ENCODE results near the gene EPHB1.

Gene EPHB1

DNA sequence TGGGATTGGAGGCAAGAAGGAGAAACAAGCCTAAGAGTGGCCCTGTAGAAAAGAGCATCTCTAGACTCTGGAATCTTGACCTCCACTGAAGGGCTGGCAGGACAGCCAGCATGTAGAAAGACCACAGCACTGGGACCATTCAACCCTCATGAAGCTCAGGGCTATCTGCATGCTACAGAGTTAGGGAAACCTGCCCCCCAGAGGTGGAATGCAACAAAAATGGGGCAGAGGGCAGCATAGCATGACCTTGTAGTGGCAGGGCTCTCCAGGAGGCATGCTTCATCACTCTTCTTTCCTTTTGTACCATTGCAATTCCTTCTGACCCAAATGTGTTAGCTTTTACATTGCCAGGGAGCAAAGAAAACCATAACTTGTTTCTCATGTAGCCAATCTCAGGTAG lies 445.4 kb downstream of the EPHB1 start:
- no peak overlapping the region for H3K27ac ChIP-seq

DNA sequence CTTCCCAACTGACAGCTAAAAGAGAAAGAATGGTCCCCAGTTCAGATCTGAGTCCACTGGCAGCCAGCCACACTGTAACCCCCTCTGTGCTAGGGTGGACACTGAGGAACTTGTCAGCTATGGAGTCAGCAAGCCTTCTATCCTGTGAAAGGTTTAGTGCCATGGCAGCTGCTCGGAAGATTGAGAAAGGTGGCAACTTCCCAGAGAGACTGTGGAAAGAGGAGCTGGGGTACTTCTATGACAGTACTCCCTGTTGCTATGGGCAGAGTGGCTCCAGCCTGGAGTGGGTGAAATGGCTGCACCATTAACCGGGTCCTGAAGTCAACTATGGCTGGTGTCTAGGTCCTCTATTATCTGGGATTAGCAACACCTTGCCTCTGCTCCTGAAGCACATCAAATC lies 447.2 kb downstream of the EPHB1 start:
- Histone ChIP-seq H3K27ac (no peak overlapping the region), H3K4me3 (no peak overlapping the region)

More for the DNA sequence above, 445.4 kb downstream of the EPHB1 start:
- no peak overlapping the region for H3K4me3 ChIP-seq

DNA sequence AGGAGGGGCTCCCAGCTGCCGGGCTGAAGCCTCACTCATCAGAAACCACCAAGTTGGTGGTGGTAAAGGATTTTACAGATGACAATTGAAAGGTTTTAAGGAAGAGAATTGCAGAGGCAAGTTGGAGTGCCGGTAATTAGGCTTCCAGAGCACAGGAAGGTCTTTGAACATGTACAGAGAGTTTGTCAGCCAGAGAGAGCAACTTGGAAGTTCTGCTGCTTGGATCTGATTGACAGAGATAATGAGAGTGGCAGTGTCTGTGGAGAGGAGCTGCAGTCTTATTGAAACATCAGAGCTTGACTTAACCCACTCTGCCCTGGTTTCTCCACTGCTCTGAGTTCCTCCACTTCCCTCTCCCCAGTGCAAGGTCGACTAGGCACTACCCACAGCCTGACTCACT lies 448.6 kb downstream of the EPHB1 start:
- Histone ChIP-seq H3K4me3 (no peak overlapping the region), H3K27ac (no peak overlapping the region)

DNA sequence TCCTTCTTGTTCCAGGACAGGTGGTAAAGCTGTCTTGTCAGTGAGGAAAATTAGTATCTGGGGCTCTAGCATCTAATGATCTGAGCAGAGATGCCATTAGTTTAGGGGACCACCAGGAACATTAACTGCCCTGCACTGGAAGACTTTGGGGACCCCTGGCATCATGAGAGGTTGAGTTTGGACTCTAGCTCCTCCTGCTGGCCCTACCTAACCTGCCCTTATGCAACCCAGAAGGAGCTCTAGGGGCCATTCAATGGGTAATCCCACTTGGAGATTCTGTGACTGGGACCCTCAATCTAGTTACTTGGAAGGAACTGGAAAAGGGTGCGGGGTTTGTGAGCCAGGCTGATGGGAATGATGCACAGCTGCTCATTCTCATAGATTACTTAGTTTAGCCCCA lies 451.0 kb downstream of the EPHB1 start:
- Histone ChIP-seq H3K27ac (no peak overlapping the region), H3K4me3 (no peak overlapping the region)

DNA sequence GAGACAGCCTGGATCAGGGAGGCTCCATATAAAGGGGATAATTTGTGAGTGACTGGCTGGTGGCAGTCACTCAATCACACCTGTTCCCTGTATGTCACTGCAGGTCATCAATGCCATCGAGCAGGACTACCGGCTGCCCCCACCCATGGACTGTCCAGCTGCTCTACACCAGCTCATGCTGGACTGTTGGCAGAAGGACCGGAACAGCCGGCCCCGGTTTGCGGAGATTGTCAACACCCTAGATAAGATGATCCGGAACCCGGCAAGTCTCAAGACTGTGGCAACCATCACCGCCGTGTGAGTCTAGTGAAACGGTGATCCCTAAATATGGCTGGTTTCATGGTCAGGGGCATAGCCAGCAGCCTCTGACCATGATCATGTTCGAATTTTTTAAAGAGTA lies 453.2 kb downstream of the EPHB1 start:
- Histone ChIP-seq H3K4me3 (no peak overlapping the region), H3K27ac (no peak overlapping the region)

DNA sequence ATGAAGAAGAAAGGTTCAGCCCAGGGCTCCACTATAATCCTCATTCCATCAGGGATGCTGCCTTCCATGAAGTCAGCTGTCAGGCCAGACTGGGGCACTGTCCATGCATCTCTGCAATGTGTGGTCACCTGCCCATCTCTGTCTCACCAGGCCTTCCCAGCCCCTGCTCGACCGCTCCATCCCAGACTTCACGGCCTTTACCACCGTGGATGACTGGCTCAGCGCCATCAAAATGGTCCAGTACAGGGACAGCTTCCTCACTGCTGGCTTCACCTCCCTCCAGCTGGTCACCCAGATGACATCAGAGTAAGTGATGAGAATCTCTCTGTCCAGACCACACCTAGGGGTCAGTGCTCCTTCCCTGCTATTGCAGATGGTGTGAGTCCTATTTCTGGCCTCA lies 454.1 kb downstream of the EPHB1 start:
- no peak overlapping the region for H3K27ac ChIP-seq
- H3K4me3 ChIP-seq: no peak overlapping the region

DNA sequence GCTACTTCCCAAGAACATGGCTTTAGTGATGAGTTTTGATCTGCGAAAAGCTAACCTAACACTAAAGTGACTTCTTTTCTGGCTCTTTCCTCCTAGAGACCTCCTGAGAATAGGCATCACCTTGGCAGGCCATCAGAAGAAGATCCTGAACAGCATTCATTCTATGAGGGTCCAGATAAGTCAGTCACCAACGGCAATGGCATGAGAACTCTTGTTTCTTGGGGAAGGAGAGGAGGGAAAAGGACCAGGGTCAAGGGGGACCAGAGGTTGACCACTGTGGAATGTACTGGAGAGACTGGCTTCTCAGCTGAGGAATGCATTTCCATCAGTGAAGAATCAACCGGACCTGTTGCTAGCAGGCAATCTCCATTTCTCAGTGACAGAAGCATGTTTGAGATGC lies 463.9 kb downstream of the EPHB1 start:
- no peak overlapping the region for H3K27ac ChIP-seq
- no peak overlapping the region for H3K4me3 ChIP-seq

DNA sequence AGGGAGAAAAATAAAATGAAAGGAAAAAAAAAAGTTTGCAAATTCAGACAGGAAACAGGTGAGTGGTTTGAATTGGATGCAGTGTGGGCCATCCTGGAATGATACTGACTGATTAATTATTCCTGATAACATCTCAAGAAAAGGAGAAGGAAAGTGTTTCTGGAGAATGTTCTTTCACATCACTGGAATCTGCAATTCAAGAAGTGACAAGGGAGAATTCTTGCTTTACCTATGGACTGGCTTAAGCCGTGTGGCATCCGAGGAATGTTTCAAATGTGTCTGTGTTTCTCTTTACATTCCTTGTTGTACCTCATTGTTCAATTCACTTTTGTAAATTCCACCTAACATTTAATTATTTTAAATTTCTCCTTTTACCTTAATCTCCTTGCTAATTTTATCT lies 465.0 kb downstream of the EPHB1 start:
- no peak overlapping the region for H3K4me3 ChIP-seq

DNA sequence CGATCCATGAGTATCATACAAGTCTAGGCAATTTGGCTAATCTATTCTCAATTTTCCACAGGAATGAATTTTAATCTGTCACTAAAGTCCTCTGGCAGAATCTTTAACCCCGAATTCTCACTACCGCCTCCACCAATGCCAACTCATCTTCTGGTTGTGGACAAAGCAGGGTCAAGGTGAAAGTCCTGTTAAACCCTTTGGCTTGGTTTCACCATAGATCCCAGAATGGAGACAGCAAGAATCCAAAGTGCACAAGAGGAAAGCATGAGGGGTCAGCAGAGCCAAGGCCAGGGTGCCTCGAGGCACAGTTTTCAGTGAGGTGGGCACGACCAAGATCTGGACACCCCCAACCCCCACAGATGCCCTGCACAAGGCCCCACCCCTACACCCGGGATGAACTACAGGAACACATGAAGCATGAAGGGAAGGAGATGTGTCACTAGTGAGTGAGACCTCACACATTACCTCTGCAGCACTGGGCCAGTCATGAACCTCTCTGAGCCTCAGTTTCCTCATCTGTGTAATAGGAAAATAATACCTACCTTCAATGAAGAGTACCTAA lies 466.2 kb downstream of the EPHB1 start:
- no peak overlapping the region for H3K27ac ChIP-seq

More for the DNA sequence above, 465.0 kb downstream of the EPHB1 start:
- no peak overlapping the region for H3K27ac ChIP-seq

DNA sequence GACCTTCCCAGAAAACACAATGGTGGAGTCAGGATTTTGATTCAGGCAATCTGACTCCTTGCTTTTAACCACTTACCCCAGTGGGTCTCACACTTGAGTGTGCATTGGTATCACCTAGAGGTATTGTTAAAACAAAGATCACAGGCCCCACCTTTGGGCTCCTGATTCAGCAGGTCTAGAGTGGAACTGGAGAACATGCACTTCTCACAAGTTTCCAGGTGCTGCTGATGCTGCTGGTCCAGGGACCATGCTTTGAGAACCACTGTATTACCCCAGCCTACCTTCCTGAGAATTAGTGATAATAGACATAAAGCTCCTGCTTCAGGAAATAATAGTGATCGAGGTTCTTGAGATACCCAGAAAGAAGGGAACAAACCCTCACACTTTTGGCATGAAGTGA lies 466.9 kb downstream of the EPHB1 start:
- Histone ChIP-seq H3K4me3 (no peak overlapping the region), H3K27ac (no peak overlapping the region)

More for the DNA sequence above, 466.2 kb downstream of the EPHB1 start:
- no peak overlapping the region for H3K4me3 ChIP-seq

DNA sequence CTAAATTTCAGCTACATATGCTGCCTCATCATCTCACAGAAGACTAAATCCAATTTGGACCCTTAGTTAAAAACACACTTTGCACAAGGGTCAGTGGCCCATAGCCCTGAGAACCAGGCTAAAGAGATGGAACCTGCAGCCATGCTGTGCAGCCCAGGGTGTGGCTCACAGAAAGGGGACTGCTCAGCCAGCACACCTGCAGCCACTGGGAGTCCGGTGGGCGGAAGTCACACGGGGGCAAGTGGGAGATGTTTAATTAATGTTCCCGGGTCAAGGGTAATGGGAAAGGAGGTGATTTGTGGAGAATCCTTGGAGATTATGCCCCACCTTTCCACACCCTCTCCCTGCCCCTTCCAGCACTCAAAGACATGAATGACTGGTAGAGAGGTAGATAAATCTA lies 467.4 kb downstream of the EPHB1 start:
- Histone ChIP-seq H3K27ac (no peak overlapping the region), H3K4me3 (no peak overlapping the region)

DNA sequence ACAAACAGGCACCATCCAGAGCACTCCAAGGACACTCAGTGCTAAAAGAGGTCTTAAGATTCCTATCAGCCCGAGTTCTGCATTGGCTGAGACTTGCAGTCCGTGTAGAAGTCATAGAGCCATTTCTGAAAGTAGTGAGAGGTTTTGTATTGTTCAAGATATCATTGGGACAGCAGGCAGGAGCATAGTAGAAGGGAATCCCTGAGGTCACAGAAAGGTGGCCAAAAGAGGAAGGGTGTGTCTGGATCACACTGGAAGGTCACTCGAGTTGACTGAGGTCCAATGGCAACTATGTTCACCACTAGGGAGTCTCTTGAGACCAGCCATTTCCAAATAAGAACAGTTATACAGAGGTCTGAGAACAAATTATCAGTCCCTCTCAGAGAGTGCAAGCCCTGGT lies 468.3 kb downstream of the EPHB1 start:
- Histone ChIP-seq H3K27ac (no peak overlapping the region), H3K4me3 (no peak overlapping the region)

DNA sequence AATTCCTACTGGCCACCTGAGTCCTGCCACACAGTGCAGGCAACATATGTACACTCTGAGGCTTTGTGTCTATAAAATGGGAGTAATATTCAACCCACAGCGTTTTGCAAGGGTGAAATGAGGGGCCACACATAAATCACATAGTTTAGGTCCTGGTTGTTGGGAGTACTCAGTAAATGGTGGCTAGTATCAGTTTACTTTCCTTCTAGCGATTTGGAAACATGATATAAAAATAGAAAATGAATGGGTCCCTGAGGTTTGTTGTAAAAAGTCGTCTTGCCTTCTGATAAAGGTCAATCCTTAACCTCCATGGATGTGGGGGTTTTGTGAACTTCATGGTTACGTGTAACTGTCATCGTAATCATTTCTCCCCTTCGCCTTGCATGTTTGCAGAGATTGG lies 472.4 kb downstream of the EPHB1 start:
- H3K4me3 ChIP-seq: no peak overlapping the region
- H3K27ac ChIP-seq: no peak overlapping the region

DNA sequence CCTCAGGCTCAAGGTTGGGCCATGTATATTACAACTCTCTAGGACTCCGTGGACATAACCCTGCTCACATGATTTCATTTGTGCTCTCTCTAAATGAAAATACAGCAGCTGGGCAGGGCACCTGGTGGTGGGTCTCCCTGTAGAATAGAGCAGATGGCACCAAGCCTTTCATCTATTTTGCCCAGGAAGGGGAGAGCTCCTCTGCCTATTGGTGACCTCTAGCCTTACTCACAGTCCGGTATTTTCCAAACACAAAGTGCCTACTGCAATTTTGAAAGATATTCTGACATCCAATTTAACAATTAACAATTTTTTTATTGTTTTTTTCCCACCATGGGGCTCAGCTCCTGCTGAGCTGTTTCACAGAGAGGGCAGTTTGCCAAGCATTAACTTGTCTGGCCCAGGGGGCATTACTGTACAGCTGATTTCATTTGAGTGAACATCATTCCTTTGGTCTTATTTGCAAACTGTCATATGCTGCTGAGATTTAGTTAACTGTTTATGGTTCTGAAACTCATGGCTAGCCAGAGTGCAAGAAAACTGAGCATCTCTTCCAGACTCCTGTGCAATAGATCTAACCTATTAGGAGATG lies 474.0 kb downstream of the EPHB1 start:
- no peak overlapping the region for H3K27ac ChIP-seq
- no peak overlapping the region for H3K4me3 ChIP-seq

DNA sequence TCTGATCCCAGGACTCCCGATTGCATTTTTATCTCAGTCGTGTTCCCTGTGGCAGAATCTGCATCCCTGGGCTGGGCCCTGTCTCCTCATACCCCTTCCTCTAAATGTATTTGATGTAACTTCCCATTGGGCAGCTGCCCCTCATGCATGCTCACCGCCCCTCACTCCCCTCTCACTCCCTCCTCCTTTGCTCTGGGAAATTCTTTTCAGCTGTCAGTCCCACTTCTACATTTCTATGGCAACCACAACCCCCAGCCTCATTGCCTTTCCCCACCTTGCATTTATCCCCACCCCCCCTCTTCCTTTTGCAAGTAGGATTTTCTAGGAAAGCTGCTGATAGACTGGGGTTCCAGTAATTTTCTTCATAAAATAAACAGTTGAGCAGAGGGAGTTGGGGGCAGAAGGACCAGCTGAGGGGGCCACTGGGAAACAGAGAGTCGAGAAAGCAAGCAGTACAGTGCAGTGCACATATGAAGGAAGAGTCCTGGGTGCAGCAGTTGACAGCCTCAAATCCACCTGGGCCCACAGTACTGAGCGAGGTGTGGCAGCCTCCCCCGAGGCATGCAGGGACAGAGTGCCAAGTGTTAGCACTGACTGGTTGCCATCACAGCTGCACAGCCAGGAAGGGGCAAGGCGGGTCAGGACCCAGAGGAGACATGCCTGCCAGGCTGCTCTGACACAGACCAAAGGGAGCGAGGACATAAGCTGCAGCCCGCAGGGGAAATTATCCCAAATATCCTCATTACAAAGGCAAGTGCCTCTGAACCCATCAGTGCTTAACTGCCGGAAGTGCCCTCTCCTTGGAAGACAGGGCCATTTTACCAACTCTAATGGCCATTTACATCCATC lies 476.3 kb downstream of the EPHB1 start:
- Histone ChIP-seq H3K4me3 (no peak overlapping the region), H3K27ac (no peak overlapping the region)

DNA sequence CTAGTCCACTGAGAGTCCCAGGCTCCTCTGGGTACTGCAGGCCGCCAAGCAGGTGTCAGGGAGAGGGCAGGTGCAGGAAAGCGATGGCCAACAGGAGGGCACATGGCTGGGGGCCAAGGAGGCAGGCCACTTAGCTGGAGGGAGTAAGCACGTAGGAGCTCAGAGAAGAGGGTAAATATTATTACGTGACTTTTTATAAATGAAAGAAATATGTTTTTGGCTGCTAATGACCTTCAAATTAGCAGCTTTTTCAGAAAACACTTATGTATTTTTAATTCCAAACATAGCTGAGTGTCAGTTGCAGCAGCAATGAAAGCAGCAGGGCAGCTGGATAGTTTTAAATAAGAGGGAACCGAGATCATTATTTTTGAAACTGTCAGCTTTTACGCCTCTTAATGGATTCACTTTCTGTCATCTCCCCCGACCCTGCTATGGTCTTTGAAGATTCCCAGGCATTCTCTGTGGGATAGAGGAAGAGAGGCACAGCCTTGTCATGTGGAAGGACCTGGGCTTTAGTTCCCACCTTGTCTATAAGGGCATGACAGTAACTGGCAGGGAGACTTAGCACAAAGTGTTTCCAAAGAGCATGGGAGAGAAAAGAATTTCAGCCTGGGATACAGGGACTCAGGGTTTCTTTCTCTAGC lies 477.1 kb downstream of the EPHB1 start:
- no peak overlapping the region for H3K4me3 ChIP-seq
- no peak overlapping the region for H3K27ac ChIP-seq

DNA sequence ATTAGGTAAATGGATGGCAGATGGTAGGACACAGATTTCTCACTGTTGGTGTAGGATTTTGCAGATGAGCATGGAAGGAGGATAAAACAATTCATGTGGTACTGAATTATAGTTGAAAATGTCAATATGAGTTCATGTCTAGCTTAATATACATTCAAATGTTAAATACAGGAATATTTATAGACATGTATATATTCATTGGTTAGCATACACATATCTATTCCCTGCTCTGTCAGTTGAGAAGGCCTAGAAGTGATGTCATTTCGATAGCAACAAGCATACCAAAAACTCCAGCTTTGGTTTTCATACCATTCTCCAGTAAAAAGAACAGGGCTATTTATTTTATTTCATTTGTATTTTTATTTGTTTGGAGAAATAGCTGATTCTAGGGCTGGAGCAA lies 497.1 kb downstream of the EPHB1 start:
- Histone ChIP-seq H3K27ac (no peak overlapping the region), H3K4me3 (no peak overlapping the region)

DNA sequence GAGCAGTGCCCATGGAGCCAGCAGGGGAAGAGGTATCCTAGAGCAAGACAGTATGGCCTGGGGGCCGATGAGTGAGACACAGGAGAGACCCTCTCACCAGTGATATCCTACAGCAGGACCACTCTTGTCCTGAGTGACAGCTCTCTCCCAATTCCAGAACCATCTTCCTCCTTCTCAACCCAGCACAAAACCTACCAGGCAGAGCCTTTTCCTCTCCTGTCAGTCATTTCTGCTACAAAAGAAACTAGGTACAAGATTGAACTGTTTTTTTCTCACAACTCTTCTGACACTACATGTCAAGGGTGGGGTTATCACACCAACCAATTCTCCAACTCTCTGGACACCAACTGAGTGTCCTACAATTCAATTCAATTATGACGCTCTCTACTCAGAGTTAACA lies 506.6 kb downstream of the EPHB1 start:
- Histone ChIP-seq H3K27ac (no peak overlapping the region), H3K4me3 (no peak overlapping the region)

DNA sequence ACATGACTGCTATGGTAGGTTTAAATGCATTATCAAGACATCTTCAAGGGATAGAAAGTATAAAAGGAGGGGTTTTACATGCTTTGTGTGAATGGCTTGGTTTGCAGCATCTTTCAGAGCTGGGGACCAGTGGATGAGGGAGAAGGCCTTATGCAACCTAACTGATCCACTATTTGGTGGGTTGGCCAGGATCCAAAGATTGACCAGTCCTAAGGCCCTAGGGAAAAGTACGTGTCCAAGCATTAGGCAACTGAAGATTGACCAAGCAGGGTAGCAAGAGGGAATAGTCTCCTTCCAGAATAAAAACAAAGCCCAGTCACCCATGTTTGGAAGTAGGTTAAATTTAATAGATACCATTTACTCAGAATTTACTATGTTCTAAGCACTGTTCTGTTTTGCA lies 509.3 kb downstream of the EPHB1 start:
- H3K4me3 ChIP-seq: no peak overlapping the region

More for the DNA sequence above, 509.3 kb downstream of the EPHB1 start:
- H3K27ac ChIP-seq: no peak overlapping the region
